Esophagus muscularis mucosa (tissue), 4 donors: ENCODE data around the gene ATP2A3. TPM values are rescaled to one million over a fixed set of nuclear protein-coding genes. Genes with fewer than 3 reads are reported as not detected.

Source experiments
- DNase-seq: peaks from one replicate; pipeline ENCODE4 v3.0.0-alpha.2; 2017; ENCODE audit errors: extremely low spot score
- H3K27ac ChIP-seq, 4 donors: fragments of 200-600 bp; sonication (generic); replicated peaks in 1 of 4; 1 replicate in 3 of 4; 2 replicates in 1 of 4; pipeline ENCODE4 v1.5.1; 2016 to 2019; ENCODE audit warnings: mild to moderate bottlenecking in 1 of 4
- H3K27me3 ChIP-seq, 4 donors: fragments of 200-600 bp; sonication (generic); one replicate each; pipeline versions ENCODE4 v1.5.1 to v1.6.0; 2016 to 2019
- H3K36me3 ChIP-seq, 4 donors: fragments of 200-600 bp; sonication (generic); one replicate each; pipeline ENCODE4 v1.5.1; 2016 to 2019
- H3K4me1 ChIP-seq, 4 donors: fragments of 200-600 bp; sonication (generic); one replicate each; pipeline ENCODE4 v1.5.1; 2016 to 2019
- H3K4me3 ChIP-seq, 4 donors: fragments of 200-600 bp; sonication (generic); 1 replicate in 2 of 4; 2 replicates in 2 of 4; pipeline ENCODE4 v1.5.1; 2016 to 2019; ENCODE audit warnings: mild to moderate bottlenecking in 4 of 4, moderate library complexity in 1 of 4
- H3K9me3 ChIP-seq, 4 donors: fragments of 200-600 bp; sonication (generic); 1 replicate in 3 of 4; 2 replicates in 1 of 4; pipeline ENCODE4 v1.5.1; 2016 to 2019
- CTCF ChIP-seq, 3 experiments: fragments of 200-600 bp in 2 of 3; fragments of 450-650 bp in 1 of 3; sonication (generic) in 2 of 3; IDR thresholded peaks; one replicate each; pipeline ENCODE4 v1.5.1; 2017 to 2019; ENCODE audit warnings: antibody characterized with exemption in 3 of 3, mild to moderate bottlenecking in 2 of 3, moderate library complexity in 1 of 3
- EP300 ChIP-seq: sonication (generic); formaldehyde crosslinking; IDR thresholded peaks from one replicate; pipeline ENCODE4 v1.6.1; 2017; ENCODE audit warnings: antibody characterized with exemption
- POLR2A ChIP-seq: fragments of 450-650 bp; IDR thresholded peaks from one replicate; pipeline ENCODE4 v1.6.1; 2017; ENCODE audit warnings: antibody characterized with exemption, moderate library complexity, mild to moderate bottlenecking, low read depth
- POLR2AphosphoS5 ChIP-seq, 2 donors: sonication (generic); formaldehyde crosslinking; IDR thresholded peaks; one replicate each; pipeline ENCODE4 v1.6.1; 2017; ENCODE audit warnings: antibody characterized with exemption in 2 of 2
- WGBS: methylation state at CpG from one replicate; pipeline ENCODE4 v1.1.5; 2018; 5-methylcytosine and 5-hydroxymethylcytosine counted together
- intact Hi-C: fragments of 100-400 bp; cut with DNase I; formaldehyde crosslinking; loops from one replicate; pipeline ENCODE4 v1.15.1; 2023
- total RNA-seq, 4 donors: library from RNA; depleted of rRNA; stranded (reverse); fragments of >200 nt; gene quantifications; one replicate each; pipeline versions ENCODE4 v1.1.0 to v1.2.1, GENCODE V29; 2016

ATP2A3 gene
- total RNA-seq, 4 donors from 2014 or later, result 17.9 to 35.4 (median 24.8) TPM

GRCh38 chr17:3907483-3908216 lies 56.6 kb downstream of the ATP2A3 start:
- Histone ChIP-seq H3K27me3 (no peaks in the 10 kb centered on the region), H3K27ac (no peak overlapping the region), H3K4me1 (peaks cover 0 to 7% (median 6%) of the 10 kb centered on the region in 4 donors), H3K9me3 (no peaks in the 10 kb centered on the region), H3K36me3 (no peaks in the 10 kb centered on the region), H3K4me3 (no peak overlapping the region)
- TF ChIP-seq CTCF (IDR thresholded peaks at IDR 0.05) (peak in 2 of 3 experiments; percentile 28 to 30), EP300 (no peak)
- intact Hi-C loops, result loop anchor here (5.0 kb wide), 1 partner anchor 45 kb away; no protein-coding TSS in a partner anchor
- WGBS, result 83% methylated on average over 9 of the region's 11 CpGs
- DNase-seq, result no peak

GRCh38 chr17:3906881-3907280 lies 57.4 kb downstream of the ATP2A3 start:
- no peak overlapping the region for H3K27ac ChIP-seq
- no peaks in the 10 kb centered on the region for H3K9me3 ChIP-seq
- DNase-seq, result no peak
- H3K4me1 ChIP-seq, result peaks cover 0 to 7% (median 6%) of the 10 kb centered on the region in 4 donors
- TF ChIP-seq EP300 (no peak), POLR2AphosphoS5 (IDR thresholded peaks at IDR 0.05) (no peak), POLR2A (no peak), CTCF (IDR thresholded peaks at IDR 0.05) (no peak)
- no peaks in the 10 kb centered on the region for H3K36me3 ChIP-seq
- H3K4me3 ChIP-seq, result no peak overlapping the region
- H3K27me3 ChIP-seq, result no peaks in the 10 kb centered on the region
- 90% methylated on average over 4 of the region's 4 CpGs for WGBS
- intact Hi-C loops, result loop anchor here (5.0 kb wide), 1 partner anchor 45 kb away; no protein-coding TSS in a partner anchor

GRCh38 chr17:3905017-3905520 lies 59.2 kb downstream of the ATP2A3 start:
- TF ChIP-seq EP300 (no peak), POLR2AphosphoS5 (IDR thresholded peaks at IDR 0.05) (no peak), POLR2A (no peak), CTCF (IDR thresholded peaks at IDR 0.05) (no peak)
- Histone ChIP-seq H3K36me3 (no peaks in the 10 kb centered on the region), H3K4me3 (no peak overlapping the region), H3K4me1 (no peaks in the 10 kb centered on the region), H3K27ac (no peak overlapping the region), H3K27me3 (no peaks in the 10 kb centered on the region), H3K9me3 (no peaks in the 10 kb centered on the region)
- DNase-seq, result no peak
- 89% methylated on average over 7 of the region's 11 CpGs for WGBS
- intact Hi-C loops, result loop anchor here (5.0 kb wide), 1 partner anchor 43 kb away; no protein-coding TSS in a partner anchor

DNA sequence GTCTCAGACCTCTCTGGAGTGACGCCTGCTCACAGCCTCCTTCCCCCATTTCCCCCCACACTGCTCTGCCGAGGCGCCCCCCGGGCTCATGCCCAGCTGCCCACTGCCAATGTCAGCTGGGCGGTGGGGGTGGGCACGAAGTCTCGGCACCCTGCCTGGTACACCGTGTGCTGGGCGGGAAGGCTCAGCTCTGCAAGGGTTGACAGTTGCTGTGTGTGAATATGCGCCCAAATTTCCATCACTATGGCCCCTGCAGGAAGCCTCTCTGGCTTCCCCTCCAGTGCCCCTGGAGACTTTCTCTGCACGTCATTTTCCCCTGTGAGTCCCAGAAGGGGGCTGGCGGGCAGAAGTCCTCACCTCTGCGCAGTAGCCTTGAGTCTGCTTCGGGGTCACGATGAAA lies 59.7 kb downstream of the ATP2A3 start:
- no peaks in the 10 kb centered on the region for H3K27me3 ChIP-seq
- no peaks in the 10 kb centered on the region for H3K9me3 ChIP-seq
- no peaks in the 10 kb centered on the region for H3K36me3 ChIP-seq
- TF ChIP-seq POLR2AphosphoS5 (IDR thresholded peaks at IDR 0.05) (no peak), EP300 (no peak)
- H3K4me3 ChIP-seq, result no peak overlapping the region
- no peaks in the 10 kb centered on the region for H3K4me1 ChIP-seq
- WGBS, result 85% methylated on average over 15 of the region's 15 CpGs
- DNase-seq, result no peak
- H3K27ac ChIP-seq, result no peak overlapping the region
- intact Hi-C loops, result no loop called here

DNA sequence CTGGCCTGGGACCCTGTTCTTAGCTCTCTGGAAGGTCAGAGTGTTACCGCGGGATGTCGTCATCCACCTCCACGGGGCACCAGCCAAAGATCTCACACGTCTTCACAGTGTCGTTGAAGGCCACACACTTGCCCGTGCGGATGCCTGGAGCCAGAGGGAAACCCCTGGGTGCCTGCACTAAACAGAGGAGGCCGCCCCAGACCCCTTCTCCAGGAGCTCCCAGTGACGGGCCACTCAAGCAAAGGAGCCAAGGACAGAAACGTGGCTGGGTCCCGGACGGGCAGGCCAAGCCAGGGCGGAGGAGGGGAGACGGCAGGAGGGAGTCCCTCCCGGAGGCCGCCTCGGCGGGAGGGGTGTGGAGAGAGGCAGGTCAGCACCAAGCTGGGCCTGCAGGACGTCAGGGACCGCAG lies 60.4 kb downstream of the ATP2A3 start:
- no peak for TF ChIP-seq POLR2AphosphoS5 (IDR thresholded peaks at IDR 0.05)
- TF ChIP-seq CTCF (IDR thresholded peaks at IDR 0.05), result no peak
- TF ChIP-seq POLR2A, result no peak
- TF ChIP-seq EP300, result no peak
- Histone ChIP-seq H3K4me1 (no peaks in the 10 kb centered on the region), H3K9me3 (no peaks in the 10 kb centered on the region), H3K27ac (no peak overlapping the region), H3K36me3 (no peaks in the 10 kb centered on the region), H3K4me3 (no peak overlapping the region), H3K27me3 (no peaks in the 10 kb centered on the region)
- WGBS, result 77% methylated on average over 9 of the region's 21 CpGs
- no peak for DNase-seq
- intact Hi-C loops, result no loop called here
